Stimulated activated CD8-positive, alpha-beta memory T cell treated with anti-CD3 and anti-CD28 coated beads, Interleukin-7, amount 100 ng/mL, for 1 hour (primary cell): ENCODE measurements around the gene TRABD2B.

ENCODE experiments used
- DNase-seq, 2 donors: peaks; one replicate each; pipeline ENCODE4 v3.0.0-alpha.2; 2020; ENCODE audit warnings: low read depth in 2 of 2

The TRABD2B gene

DNA sequence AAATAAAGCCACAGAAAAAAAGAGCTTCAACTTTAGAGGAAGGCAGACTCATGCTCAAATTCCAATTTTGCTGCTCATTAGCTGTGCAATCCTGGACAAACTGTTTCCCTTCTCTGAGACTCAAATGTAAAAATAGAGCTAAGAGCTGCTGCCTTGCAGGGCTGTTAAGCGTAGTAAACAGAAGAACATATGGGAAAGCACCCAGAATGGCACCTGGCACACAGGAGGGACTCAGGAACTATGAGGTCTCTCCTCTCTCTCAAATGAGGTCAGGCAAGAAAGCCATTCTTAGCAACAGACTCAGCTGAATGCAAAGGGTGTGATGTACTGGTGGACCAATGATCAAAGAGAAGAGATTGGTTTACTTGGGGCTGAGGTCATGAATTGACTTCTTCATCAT lies 61.3 kb downstream of the TRABD2B start:
- DNase-seq: no peak

DNA sequence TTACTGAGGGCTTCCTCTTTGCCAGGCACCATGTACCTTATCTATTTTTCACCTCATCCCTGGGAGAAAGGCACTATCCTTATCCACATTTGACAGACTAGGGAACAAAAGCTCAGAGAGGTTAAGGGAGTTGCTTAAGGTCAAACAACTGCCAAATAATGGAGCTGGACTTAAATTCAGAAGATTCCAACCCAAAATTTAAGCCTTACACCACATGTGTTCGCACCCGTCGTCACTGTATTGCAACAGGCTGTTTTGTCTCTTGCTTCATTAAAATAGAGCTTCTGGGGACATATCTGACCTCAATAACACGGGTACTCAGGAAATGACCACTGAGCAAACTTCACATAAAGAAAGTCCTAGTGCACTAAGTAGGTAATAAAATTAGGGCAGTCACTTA lies 62.0 kb downstream of the TRABD2B start:
- DNase-seq: no peak

GRCh38 chr1:47934243-47934805 lies 62.9 kb downstream of the TRABD2B start:
- no peak for DNase-seq

DNA sequence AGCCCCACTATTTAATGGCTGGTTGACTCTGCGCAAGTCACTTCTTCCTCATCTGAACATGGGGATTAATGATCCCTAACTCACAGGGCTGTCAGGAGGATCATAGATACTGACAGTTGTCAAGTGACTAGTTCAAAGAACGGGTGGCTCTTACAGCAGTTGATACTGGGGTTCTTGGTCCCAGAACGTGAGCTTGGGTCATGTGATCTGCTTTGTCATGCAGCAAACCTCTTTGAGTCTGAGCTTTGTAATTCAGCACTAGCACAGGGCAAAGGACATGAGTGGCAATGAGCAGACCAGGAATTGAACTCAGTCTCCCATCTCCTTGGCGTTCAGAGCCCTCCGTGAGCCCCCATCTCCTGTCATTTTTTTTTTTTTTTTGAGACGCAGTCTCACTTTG lies 64.4 kb downstream of the TRABD2B start:
- DNase-seq: no peak

GRCh38 chr1:47931395-47931794 lies 65.8 kb downstream of the TRABD2B start:
- DNase-seq: no peak

DNA sequence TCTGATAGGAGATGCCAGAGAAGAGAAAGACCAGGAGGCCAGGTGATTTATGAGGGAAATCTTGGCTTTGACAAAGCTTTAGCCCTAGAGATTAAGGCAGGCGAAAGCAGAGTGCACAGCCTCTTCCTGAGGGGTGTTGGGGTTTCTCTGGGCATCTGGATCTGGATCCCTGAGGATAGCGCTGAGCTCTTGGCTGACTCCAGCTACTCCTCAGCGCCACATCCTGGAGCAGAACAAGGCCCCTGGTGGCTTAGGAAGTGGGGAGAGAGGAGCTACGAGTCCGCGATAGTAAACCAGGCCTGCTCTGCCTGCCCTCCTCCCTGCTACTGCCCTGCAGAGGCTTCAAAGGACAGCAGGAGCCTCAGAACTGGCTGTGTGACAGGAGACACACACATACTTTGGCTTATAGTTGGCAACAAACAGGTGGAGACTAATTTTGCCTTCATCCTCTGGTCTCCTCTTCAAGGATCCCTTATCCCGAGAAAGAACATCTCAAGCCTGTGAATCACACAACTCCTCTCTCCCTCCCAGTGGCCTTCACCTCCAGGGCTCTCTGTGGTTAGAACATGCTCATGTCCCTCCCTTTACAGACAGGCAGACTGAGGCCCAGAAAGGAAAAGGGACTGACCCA lies 66.9 kb downstream of the TRABD2B start:
- no peak for DNase-seq

- no peak for DNase-seq
Measured at GRCh38 chr1:47927165-47927564, 70.0 kb downstream of the TRABD2B start.

GRCh38 chr1:47926461-47926999 lies 70.7 kb downstream of the TRABD2B start:
- DNase-seq: no peak

DNA sequence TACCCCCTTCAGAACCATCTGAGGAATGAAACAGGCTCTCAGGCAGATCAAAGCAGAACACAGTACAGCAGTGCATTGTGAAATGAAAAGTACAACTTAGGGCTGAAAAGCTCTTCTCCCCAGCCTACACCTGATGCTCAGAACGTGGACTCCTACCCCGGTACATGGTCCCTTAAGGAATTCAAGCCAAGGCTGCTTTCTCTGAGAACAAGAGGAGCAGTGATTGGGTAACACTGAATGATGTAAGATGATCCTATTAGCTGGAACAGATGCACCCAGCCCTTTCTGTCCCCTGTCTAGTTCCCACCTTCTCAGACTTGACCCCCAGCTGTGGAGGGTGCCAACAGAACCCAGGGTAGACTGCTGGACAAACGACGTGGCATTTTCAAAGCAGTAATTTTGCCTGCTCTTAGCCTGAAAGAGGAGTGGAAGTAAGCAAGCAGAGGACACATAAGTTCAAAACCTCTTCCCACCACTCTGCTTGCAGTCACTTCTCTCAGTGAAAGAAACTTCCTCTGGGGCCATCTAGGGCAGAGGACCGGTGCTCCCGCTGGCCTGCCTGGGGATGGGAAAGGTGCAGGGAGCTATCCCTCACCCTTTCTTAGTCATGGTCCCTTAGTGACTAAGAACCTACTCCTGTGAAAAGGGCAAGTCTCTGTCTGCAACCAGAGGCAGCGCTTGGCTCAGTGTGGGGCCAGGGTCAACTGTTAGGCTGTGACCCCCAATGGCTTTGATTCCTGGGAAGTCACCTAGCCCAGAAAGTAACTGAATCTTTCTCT lies 72.7 kb downstream of the TRABD2B start:
- DNase-seq: no peak

DNA sequence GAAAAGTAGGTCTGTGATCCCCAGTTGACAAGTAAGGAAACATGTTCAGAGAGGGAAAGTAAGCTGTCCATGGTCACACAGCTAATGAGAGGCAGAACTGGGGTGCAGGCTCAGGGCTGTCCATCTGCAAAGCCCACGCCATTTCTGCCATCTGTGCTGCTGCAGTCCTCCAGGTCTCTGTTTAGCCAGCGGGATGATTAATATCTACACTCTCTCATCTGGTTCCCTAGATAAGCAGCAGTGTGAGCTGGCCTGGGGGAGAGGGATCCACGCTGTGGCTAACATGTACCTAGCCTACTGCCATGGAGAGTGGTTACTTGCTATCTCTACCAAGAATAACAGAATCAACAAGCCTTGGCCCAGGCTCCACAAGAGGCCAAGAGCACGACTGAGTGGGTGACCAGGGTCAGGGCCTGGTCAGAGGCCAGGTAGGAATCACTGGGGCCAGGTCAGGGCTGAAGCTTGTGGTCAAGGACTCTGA lies 75.2 kb downstream of the TRABD2B start:
- no peak for DNase-seq

DNA sequence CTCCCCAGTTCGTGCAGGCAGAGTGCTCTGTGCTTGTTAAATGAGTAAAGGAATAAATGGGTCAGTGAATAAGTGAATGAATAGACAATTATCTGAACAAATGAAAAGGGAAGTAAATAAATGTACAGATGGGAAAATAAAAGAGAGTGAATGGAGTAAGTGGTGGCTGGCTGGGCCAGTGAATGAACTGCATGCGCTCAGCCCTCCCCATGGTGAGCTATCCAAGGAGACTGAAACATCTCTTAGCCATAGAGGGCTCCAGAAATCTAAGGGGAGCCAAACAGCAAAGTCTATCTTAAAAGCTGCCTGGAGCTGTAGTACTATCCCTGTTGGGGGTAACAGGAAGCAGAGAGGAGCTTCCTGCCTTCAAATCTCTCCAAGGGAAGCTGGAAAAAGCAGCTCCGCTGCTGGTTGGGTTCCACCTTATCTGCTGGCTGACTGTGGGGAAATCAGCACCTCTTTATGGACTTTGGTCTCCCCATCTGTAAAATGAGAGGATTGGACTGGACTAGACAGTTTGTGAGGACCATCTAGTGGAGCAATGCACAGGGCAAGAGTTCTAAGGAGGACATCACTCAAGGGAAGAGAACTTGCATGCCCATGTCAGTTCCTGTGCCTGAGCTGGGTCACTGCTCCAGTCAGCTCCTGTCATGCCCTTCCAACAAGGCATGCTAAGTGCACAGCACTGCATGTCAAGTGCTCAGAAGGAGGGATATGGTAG lies 77.9 kb downstream of the TRABD2B start:
- no peak for DNase-seq

GRCh38 chr1:47918257-47918867 lies 78.8 kb downstream of the TRABD2B start:
- DNase-seq: no peak

DNA sequence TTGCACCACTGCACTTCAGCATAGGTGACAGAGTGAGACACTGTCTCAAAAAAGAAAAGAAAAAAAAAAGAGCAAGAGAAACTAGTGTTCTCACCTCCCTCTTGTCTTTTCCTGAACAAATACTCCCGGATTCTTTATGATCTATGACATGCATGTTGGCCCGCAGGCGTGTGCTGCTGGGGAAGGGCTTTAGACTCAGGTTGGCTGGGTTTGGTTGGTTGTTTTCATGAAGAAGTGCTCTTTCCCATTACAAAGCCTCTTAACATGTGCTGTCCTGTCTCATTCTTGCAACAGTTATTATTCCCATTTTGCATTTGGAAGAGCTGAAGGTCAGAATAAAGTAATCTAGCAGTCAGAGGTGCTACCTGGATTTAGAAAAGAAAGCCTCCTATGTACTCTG lies 79.5 kb downstream of the TRABD2B start:
- DNase-seq: no peak

GRCh38 chr1:47915677-47916353 lies 81.4 kb downstream of the TRABD2B start:
- DNase-seq: no peak

GRCh38 chr1:47914952-47915676 lies 82.1 kb downstream of the TRABD2B start:
- no peak for DNase-seq

GRCh38 chr1:47914218-47914938 lies 82.8 kb downstream of the TRABD2B start:
- DNase-seq: no peak

GRCh38 chr1:47913225-47913823 lies 83.9 kb downstream of the TRABD2B start:
- no peak for DNase-seq

GRCh38 chr1:47912756-47913155 lies 84.4 kb downstream of the TRABD2B start:
- no peak for DNase-seq

GRCh38 chr1:47911892-47912291 lies 85.3 kb downstream of the TRABD2B start:
- DNase-seq: no peak
